GM18867 (cell line): Measurements from ENCODE around the gene INO80D.
"Not testable (repeated sequence)": the region's sequence is repeated elsewhere in the genome, so short reads cannot be mapped to it uniquely, and the experiment has no call there.

Source experiments
- ATAC-seq: cut with Tn5 transposase; IDR thresholded peaks from one replicate; pipeline ENCODE4 v1.9.1; 2021; ENCODE audit warnings: mild to moderate bottlenecking, moderate library complexity; ENCODE audit not compliant: unreplicated experiment

INO80D gene

DNA sequence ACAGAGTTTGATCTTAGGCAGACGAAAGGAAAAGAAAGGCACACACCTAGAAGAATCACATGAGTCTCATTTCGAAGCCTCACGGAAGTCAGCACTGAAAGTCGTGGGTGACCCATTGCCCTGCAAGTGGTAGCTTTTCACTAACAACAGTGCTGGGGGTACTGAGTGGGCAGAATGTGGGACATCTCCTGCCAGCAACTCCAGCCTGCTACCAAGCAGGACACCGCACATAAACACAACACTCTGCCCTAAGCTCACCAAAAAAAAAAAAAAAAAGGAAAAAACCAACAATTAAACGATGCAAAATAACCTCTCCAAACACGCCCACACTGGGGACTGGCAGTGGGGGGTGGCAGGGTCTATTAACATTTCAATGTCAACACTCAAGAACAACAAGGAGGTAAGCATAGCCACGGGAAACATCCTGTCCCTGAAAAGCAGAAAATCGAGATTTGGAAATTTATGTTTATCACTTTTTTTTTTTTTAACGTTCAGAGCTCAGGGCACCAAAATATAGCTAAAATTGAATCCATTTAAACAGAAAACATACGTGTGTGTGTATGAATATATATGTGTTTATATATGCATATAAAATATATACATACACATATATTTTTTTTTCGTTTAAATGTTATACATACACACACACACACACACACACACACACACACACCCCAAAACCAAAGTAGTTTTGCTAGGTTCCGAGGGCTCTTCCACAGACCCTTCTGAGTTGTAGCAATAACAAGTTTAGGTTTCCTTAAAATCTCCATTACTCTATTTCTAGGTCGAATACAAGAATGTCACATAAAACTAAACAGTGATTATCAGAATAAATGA is 2.2 kb downstream of the INO80D start:
- ATAC-seq = peak; percentile 35

DNA sequence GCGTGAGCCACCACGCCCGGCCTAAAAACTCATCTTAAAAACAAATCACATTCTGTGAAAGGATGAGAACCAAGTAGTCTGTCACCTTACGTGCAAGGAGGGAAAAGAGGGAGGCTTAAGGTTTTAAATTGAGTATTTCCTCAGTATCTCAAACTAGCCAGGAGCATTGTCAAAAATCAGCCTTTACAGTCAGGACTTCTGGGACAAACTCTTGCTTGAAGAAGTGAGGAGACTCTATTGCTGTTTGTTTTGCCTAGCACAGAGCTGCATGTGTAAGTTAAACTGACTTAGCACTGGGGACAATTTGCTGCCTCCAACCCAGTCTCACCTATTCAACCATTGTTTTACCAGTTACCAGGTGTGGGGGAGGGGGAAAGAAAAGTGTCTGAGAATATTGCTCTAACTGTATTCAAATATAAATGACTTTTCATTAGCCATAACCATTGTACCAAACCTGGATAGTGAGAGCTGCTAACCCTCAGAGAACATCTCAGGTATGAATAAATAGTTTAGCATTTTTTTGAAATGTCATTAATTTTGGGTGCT is 3.6 kb downstream of the INO80D start:
- no peak for ATAC-seq

DNA sequence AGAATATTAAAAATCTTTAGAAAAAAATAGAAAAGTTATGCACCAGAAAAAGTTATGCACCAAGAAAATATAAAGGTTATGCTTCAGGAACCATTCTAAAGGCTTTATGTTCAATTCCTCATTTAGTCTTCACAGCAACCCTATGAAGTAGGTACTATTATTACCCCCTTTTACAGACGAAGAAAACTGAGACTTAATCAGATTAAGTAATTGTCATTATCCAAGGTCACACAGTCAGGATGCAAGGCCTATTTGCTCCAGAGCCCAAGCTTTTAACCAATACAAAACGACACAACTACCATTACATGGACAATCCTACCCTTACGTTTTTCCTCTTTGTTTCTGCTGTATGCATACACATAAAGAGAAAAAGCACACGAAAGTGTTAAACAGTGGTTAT is 5.0 kb downstream of the INO80D start:
- no peak for ATAC-seq

DNA sequence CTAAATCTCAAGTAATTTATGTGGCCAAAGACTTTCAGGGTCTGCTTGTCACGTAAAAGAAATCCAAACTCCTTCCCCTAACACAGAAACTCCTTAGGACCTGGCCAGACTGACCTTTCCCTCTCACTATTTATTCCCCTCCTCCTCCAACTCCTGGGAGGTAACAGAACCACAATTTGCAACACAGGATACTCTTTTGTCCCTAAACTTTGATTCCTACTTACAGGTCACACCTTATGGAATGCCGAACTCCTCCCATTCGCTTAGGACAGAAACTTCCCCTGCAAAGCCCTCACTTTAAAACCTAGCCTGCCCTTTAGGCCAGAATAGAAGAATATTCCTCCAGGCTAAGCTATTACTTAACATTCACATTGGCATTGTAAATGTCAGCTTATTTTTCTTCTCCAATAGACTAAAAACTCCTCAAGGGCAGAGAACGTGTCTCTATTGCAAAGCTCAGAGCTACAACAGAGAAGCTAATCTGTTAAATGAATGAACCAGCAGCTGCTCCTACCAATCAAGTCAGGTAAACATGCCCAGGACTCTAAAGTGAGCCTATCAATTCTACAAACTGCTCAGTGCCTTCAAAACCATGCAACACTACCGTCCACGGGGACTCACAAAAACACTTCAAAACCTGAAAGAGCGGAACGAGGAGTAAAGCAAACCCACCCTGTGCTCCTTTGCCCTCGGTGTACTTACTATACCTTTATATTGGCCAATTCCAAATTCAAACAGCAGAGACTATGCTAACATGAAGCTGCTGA is 6.1 kb downstream of the INO80D start:
- ATAC-seq = no peak

DNA sequence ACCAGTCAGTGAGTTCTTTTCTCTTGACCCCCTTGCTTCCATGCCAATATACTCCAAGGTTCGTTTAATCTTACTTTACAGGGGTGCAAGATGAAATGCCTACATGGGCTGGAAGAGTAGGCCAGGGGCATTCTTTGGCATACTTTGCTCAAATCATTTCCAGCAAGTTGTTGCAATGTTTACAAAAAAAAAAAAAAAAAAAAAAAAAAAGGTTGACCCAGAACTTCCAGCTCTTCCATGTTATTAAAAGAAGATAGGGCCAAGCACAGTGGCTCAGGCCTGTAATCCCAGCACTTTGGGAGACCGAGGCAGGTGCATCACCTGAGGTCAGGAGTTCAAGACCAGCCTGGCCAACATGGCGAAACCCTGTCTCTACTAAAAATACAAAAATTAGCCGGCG is 8.1 kb downstream of the INO80D start:
- not testable (repeated sequence) for ATAC-seq

DNA sequence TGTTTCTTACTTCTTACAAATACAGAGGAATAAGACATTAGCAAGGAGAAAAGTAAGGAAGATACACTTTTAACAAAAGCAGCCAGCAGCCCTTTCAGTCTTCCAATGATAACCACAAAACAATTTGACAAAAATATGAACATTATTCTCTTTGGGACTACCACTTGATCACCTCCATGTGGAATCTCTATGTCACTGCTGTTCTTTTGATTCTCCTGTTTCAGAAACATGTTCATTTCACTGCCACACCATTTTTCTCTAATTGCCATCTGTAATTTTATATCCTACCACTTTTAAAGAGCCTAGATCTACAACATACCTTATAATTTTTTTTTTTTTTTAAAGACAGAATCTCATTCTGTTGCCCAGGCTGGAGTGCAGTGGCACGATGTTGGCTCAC is 10.9 kb downstream of the INO80D start:
- no peak for ATAC-seq

DNA sequence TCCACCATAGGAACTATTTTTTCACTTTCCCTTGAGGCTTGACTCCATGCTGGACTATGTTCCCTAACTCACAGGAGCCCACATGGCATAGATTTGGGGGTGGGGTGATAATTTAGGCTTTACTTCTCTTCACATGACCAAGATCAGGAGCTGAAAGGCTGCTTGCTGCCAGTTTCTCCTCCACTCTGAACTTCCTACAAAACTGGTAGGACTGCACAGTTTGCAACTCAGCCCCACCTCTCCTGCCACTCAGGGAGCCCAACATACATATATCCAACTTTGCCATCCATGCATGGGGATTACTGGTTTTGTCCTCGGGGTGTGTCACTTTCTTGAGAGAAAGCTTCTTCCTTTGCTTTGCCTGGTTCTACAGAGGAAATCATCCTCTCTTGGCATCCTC is 14.2 kb downstream of the INO80D start:
- ATAC-seq = no peak

DNA sequence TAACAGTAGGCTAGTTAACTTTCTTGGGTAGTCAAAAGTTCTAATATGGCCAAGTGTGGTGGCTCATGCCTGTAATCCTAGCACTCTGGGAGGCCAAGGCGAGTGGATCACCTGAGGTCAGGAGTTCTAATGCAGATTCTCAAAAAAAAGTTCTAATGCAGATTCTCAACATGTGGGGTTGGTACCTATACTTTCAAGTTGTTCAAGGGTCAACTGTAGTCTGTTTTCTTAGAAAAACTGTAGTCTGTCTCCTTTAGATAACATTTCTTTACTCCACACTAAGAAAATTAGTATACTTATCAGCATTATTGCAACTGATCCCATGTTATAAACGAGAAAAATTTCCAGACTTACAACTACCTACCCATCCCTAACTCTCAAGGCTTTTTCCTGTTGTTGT is 16.6 kb downstream of the INO80D start:
- no peak for ATAC-seq

DNA sequence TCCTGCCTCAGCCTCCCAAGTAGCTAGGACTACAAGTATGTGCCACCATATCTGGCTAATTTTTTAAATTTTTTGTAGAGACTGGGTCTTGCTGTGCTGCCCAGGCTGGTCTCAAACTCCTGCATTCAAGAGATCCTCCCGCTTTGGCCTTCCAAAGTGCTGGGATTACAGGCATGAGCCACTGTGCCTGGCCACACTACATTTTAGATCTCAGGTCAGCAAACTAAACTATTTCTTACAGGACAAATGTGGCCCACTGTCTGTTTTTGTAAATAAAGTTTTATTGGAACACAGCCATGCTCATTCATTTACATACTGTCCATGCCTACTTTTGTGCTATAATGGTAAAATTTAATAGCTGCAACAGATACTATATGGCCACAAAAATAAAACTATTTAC is 17.8 kb downstream of the INO80D start:
- no peak for ATAC-seq

DNA sequence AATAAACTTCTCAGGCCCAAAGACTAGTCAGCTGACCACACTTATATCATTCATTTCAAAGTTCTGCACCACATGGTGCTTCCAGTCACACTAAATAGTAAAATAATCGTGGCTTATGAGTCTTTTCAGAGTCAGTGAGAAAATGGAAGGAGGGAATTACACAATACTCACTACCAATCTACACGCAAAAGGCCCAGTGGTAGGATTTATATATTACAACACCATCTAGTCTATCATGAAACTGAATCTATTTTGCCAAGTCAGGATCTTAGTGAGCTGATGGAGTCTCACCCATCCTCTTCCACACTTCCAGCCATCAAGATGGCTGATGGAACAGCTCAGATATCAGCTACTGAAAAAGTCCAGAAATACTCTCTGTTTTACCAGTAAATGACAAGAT is 21.9 kb downstream of the INO80D start:
- ATAC-seq = no peak

DNA sequence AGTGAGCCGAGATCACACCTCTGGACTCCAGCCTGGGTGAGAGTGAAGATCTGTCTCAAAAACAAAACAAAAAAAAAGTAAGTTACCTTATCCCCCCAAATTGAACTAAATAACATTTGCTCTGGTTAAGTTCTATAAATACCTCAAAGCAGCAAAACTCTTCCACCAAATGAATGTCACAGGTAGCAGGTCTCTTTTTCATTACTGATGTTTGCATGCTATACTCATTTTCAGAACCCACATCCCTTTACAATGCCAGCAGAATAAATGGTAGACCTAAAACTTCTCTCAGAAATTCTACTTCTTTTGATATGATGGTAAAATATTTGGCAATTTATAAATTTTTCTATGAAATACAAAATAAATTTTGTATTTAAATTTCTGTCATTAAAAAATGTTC is 22.3 kb downstream of the INO80D start:
- no peak for ATAC-seq

DNA sequence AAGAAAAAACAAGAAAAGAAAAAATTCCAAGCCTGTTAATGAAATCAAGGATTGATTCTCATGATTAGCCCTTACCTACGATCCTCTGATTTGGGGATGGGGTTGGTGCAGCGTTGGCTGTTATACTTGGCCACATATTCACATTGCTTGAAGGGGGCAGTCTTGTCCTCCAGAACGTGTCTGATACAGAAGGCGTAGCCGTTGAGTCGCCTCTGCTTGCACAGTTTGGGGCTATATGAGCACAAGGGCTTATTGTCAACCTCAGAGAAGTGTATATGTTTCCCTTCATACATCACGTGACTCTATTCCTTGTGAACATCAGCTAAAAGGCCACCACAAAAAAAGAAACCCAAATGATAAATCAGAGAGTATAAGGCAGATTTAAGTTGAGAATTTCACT is 23.2 kb downstream of the INO80D start:
- no peak for ATAC-seq

DNA sequence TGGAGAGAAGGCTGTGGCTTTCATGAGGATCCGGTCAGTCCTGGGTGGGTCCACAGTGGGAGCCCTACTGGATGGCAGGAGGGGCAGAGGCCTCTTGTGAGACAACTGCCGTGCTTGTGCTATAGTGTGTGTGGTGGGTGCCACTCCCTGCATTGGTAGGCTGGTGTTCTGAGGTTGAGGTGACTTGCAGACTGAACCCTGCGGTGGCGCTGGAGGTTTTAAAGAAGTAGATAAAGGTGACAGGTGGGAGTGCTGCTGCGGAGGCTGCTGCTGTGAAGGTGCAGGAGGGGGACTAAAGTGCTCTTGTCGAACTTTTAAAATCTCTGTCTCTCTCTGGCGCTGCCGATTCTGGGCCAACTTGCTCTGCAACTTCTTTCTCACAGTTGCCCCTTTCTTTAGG is 29.7 kb downstream of the INO80D start:
- no peak for ATAC-seq

DNA sequence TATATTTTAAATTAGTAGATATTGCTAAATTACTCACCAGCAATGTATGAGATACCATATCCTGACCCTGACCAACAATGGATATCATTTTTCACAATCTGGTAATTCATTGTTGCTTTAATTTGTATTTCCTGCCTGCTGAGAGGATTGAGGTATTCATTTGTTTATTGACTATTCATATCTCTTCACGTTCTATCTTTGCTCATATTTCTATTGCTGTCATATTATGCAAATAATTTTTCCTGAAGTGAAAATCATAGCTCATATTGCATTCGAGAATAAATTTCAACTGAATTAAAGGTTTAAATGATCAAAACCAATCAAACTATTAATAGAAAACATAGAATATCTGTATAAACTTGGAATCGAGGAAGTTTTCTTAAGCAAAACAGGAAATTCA is 31.0 kb downstream of the INO80D start:
- no peak for ATAC-seq

DNA sequence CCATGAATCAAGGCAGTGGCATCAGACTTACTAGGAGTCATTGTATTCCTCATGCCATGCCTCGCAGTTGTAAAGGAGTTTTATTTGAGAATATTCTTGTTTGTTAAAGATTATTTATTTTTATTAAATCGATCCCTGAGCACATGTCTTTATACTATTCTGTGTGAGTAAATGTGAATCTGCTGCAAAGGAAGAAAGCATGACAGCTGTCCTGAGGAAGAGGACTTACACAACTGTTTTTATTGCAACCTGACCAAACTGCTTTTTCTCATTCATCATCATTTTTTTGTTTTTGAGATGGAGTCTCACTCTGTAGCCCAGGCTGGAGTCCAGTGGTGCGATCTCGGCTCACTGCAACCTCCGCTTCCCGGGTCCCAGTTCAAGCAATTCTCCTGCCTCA is 34.1 kb downstream of the INO80D start:
- no peak for ATAC-seq

DNA sequence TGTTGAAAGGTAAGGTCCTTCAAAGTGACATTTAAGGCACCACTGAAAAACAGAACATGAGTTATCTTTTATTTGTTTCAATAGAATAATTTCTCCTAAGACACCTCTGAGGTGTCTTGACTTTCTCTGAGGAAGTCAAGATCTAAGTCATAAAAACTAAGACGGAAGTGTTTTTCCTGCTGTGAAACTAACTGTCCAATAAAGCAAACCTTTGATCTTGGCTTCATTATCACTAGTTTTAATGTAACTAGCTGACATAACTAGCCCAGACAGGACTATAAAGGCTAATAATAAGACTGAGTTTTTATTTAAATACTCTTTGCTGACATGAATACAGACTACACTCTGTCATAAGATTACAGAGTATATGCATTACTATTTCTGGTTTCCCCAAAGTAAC is 36.6 kb downstream of the INO80D start:
- ATAC-seq = no peak

DNA sequence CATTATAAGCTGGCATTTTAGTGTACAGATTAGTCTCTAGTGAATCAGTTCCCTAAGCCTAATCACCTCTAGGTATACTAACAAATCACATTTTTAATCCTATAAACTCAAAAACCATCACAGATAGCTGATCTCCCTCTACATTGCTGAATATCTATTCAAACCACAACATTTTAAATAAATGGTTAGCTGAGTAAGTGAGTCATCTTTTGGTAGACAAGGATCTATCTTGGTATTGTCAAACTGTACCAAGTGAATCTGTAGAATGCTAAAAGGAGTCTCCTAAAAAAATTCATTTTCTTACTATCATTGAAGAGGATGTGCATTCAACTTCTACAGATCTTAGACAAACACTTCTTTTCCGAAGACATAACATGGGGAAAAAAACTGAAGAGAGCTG is 40.7 kb downstream of the INO80D start:
- ATAC-seq = no peak

DNA sequence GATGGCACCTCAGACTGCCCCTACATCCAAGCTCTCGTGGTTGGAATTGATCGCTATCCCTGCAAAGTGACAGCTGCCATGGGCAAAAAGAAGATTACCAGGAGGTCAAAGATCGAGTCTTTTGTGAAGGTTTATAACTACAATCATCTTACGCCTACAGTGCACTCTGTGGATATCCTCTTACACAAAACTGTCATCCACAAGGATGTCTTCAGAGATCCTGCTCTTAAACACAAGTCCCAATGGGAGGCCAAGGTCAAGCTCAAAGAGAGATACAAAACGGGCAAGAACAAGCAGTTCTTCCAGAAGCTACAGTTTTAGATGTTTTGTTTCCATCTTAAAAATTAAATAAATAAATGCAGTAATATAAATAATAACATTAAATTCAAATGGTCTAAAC is 45.4 kb downstream of the INO80D start:
- no peak for ATAC-seq

DNA sequence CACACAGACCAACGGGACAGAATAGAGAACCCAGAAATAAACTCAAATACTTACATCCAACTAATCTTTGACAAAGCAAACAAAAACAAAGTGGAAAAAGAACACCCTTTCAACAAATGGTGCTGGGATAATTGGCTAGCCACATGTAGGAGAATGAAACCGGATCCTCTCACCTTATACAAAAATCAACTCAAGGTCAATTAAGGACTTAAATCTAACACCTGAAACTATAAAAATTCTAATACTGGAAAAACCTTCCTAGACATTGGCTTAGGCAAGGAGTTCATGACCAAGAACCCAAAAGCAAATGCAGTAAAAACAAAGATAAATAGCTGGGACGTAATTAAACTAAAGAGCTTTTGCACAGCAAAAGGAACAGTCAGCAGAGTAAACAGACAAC is 50.6 kb downstream of the INO80D start:
- ATAC-seq = not testable (repeated sequence)

DNA sequence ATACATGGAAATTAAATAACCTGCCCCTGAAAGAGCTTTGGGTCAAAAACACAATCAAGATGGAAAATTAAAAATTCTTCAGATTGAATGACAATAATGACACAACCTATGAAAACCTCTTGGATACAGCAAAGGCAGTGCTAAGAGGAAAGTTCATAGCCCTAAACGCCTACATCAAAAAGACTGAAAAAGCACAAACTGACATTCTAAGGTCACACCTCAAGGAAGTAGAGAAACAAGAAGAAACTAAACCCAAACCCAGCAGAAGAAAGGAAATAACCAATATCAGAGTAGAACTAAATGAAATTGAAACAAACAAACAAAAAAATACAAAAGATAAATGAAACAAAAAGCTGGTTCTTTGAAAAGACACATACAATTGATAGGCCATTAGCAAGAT is 52.5 kb downstream of the INO80D start:
- ATAC-seq = not testable (repeated sequence)

DNA sequence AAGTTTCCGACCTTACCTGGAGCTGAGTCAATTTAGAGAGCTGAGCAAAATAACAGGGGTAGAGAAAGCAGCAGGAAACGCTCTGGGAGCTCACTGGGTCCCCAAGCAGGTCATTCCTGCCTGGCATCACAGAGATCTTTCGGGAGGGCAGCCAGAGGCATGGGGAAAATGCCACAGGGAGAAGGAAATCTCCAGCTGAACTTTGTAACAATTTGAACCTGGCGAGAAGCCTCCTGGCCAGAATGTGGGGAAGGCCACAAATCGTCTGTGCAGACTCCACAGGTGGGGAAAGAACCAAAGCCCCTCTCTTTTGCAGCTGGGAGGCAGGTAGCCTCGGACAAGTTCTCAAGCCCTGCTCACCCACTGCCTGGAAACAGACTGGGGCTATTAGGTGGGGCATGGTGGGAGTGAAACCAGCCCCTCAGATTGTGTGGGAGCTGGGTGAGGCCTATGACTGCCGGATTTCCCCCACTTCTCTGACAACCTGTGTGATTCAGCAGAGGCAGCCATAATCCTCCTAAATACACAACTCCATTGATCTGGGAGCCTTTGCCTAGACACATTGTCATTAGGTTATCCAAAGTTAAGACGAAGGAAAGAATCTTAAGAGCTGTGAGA is 53.9 kb downstream of the INO80D start:
- ATAC-seq = no peak
